H1 (cell line): ENCODE data around the gene SLC26A11. TPM values are rescaled to one million over a fixed set of nuclear protein-coding genes. Genes with fewer than 3 reads are reported as not detected.
A peak's percentile ranks its signal among the peaks of the same experiment; 100 is the strongest.

ENCODE experiments used
- BACH1 ChIP-seq: IDR thresholded peaks from 2 replicates; pipeline ENCODE4 v1.6.1; 2012; ENCODE audit warnings: low read length, improper control_type of control experiment
- EZH2 ChIP-seq: fragments of 200-600 bp; sonication (generic); IDR thresholded peaks from 2 replicates; pipeline ENCODE4 v1.7.1; 2012; ENCODE audit warnings: low read depth, mild to moderate bottlenecking, moderate library complexity, low read length, inconsistent platforms; ENCODE audit not compliant: severe bottlenecking
- JUN ChIP-seq: IDR thresholded peaks from 2 replicates; pipeline ENCODE4 v1.6.1; 2011; ENCODE audit warnings: low read depth, mild to moderate bottlenecking, improper control_type of control experiment, low read length
- KDM4A ChIP-seq: IDR thresholded peaks from one replicate; pipeline ENCODE4 v1.7.1; 2012; ENCODE audit warnings: low read depth, mild to moderate bottlenecking, moderate library complexity, low read length, inconsistent platforms; ENCODE audit not compliant: severe bottlenecking
- NRF1 ChIP-seq: IDR thresholded peaks from 2 replicates; pipeline ENCODE4 v1.6.1; 2011; ENCODE audit warnings: mild to moderate bottlenecking, low read depth, low read length, improper control_type of control experiment
- POLR2A ChIP-seq, 2 experiments: IDR thresholded peaks; 1 replicate in 1 of 2; 2 replicates in 1 of 2; pipeline ENCODE4 v1.6.1; 2011; ENCODE audit warnings: low read depth in 2 of 2, low read length in 2 of 2, mild to moderate bottlenecking in 2 of 2; ENCODE audit errors: control extremely low read depth in 1 of 2
- RXRA ChIP-seq: IDR thresholded peaks from 2 replicates; pipeline ENCODE4 v1.6.1; 2011; ENCODE audit warnings: low read depth, mild to moderate bottlenecking, low read length, moderate library complexity; ENCODE audit not compliant: insufficient read depth
- SIN3A ChIP-seq, 2 experiments: IDR thresholded peaks in 1 of 2; conservative IDR thresholded peaks in 1 of 2; 2 replicates each; pipeline ENCODE4 v1.6.1; 2011 to 2012; ENCODE audit warnings: low read length in 2 of 2, improper control_type of control experiment in 1 of 2, low read depth in 1 of 2, mild to moderate bottlenecking in 1 of 2
- SP1 ChIP-seq: IDR thresholded peaks from 2 replicates; pipeline ENCODE4 v1.6.1; 2011; ENCODE audit warnings: low read depth, low read length
- polyA plus RNA-seq, 7 experiments: library from polyadenylated mRNA; depleted of rRNA in 3 of 7; stranded (reverse) in 5 of 7; unstranded in 2 of 7; fragments of >200 nt in 5 of 7; fragments of 200-250 nt in 2 of 7; gene quantifications; 1 replicate in 5 of 7; 2 replicates in 1 of 7; 4 replicates in 1 of 7; pipeline versions ENCODE4 v1.2.1 to v1.2.3, GENCODE V29; 2011 to 2013; ENCODE audit warnings: missing spikeins in 2 of 7, mixed read lengths in 2 of 7
- total RNA-seq: library from RNA; stranded (reverse); fragmentation: NEBNext Ultra II Directional; extraction: Animal tissue kit (Norgen Biotek cat#: 25700); gene quantifications from 2 replicates; pipeline ENCODE4 v1.2.1, GENCODE V29; 2021
- TF ChIP-seq, protein P1 (sequence below): fragments of 300-600 bp; sonication (generic); IDR thresholded peaks from 2 replicates; pipeline ENCODE4 v1.7.1; 2012; ENCODE audit warnings: low read length, moderate library complexity, mild to moderate bottlenecking, inconsistent platforms; ENCODE audit not compliant: insufficient replicate concordance

The SLC26A11 gene
- total and polyA plus RNA-seq, 2 of the 8 experiments (the other 6 are each of a cell fraction or from before 2014, with no cell fraction given), result 15.5 to 25.9 TPM

DNA sequence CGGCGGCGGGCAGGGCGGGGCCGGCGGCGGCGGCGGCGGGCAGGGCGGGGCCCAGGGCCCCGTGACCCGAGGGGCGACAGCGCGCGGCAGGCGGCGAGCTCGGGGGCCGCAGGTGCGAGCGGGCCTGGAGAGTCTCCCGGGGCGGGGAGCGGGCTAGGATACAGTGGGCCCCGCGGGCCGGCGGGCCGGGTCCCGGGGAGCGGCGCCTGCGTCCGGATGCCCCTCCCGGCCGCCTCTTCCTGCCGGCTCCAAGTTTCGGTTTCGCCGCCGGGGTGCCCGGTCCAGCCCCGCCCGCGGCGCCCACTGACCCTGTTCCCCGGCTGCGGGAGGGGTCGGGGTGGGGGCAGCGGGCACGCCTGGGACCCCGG lies 40.5 kb downstream of the SLC26A11 start, which contains the start of gene RNF213 (continued):
- TF ChIP-seq, protein P1, sequence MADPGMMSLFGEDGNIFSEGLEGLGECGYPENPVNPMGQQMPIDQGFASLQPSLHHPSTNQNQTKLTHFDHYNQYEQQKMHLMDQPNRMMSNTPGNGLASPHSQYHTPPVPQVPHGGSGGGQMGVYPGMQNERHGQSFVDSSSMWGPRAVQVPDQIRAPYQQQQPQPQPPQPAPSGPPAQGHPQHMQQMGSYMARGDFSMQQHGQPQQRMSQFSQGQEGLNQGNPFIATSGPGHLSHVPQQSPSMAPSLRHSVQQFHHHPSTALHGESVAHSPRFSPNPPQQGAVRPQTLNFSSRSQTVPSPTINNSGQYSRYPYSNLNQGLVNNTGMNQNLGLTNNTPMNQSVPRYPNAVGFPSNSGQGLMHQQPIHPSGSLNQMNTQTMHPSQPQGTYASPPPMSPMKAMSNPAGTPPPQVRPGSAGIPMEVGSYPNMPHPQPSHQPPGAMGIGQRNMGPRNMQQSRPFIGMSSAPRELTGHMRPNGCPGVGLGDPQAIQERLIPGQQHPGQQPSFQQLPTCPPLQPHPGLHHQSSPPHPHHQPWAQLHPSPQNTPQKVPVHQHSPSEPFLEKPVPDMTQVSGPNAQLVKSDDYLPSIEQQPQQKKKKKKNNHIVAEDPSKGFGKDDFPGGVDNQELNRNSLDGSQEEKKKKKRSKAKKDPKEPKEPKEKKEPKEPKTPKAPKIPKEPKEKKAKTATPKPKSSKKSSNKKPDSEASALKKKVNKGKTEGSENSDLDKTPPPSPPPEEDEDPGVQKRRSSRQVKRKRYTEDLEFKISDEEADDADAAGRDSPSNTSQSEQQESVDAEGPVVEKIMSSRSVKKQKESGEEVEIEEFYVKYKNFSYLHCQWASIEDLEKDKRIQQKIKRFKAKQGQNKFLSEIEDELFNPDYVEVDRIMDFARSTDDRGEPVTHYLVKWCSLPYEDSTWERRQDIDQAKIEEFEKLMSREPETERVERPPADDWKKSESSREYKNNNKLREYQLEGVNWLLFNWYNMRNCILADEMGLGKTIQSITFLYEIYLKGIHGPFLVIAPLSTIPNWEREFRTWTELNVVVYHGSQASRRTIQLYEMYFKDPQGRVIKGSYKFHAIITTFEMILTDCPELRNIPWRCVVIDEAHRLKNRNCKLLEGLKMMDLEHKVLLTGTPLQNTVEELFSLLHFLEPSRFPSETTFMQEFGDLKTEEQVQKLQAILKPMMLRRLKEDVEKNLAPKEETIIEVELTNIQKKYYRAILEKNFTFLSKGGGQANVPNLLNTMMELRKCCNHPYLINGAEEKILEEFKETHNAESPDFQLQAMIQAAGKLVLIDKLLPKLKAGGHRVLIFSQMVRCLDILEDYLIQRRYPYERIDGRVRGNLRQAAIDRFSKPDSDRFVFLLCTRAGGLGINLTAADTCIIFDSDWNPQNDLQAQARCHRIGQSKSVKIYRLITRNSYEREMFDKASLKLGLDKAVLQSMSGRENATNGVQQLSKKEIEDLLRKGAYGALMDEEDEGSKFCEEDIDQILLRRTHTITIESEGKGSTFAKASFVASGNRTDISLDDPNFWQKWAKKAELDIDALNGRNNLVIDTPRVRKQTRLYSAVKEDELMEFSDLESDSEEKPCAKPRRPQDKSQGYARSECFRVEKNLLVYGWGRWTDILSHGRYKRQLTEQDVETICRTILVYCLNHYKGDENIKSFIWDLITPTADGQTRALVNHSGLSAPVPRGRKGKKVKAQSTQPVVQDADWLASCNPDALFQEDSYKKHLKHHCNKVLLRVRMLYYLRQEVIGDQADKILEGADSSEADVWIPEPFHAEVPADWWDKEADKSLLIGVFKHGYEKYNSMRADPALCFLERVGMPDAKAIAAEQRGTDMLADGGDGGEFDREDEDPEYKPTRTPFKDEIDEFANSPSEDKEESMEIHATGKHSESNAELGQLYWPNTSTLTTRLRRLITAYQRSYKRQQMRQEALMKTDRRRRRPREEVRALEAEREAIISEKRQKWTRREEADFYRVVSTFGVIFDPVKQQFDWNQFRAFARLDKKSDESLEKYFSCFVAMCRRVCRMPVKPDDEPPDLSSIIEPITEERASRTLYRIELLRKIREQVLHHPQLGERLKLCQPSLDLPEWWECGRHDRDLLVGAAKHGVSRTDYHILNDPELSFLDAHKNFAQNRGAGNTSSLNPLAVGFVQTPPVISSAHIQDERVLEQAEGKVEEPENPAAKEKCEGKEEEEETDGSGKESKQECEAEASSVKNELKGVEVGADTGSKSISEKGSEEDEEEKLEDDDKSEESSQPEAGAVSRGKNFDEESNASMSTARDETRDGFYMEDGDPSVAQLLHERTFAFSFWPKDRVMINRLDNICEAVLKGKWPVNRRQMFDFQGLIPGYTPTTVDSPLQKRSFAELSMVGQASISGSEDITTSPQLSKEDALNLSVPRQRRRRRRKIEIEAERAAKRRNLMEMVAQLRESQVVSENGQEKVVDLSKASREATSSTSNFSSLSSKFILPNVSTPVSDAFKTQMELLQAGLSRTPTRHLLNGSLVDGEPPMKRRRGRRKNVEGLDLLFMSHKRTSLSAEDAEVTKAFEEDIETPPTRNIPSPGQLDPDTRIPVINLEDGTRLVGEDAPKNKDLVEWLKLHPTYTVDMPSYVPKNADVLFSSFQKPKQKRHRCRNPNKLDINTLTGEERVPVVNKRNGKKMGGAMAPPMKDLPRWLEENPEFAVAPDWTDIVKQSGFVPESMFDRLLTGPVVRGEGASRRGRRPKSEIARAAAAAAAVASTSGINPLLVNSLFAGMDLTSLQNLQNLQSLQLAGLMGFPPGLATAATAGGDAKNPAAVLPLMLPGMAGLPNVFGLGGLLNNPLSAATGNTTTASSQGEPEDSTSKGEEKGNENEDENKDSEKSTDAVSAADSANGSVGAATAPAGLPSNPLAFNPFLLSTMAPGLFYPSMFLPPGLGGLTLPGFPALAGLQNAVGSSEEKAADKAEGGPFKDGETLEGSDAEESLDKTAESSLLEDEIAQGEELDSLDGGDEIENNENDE, result no peak
- TF ChIP-seq KDM4A (no peak), BACH1 (no peak), JUN (no peak), NRF1 (no peak), POLR2A (IDR thresholded peaks at IDR 0.05; ENCODE audit: control extremely low read depth in 1 of 2, low read depth in 2 of 2, low read length in 2 of 2) (0 out of 3 replicates have a peak, but pooled peaks of 1 of the 2 experiments have one; percentile 6), SP1 (no peak), RXRA (no peak), SIN3A (conservative IDR thresholded peaks at IDR 0.05 in 1 of 2, IDR thresholded peaks at IDR 0.05 in 1 of 2; ENCODE audit: low read depth in 1 of 2, low read length in 2 of 2) (no peak), EZH2 (no peak)
- TF ChIP-seq, all 59 proteins: peak for 5
